ENCODE measurements around the gene TRUB2.

The TRUB2 gene

DNA sequence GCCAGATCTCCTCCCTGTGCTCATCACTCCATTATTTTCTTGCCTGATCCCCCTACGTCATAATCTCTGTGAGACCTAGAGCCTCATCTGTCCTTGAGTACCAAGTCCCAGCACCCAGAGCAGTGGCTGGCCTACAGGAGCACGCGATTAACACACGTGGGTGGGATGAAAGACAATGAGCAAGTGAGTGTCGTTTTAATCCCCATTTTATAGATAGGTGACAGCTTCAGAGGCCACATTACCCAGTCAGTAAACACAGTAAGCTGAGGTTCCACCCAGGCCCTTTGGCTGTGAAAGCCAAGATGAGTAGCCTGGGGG lies 17.3 kb downstream of the TRUB2 start:
- TF ChIP-seq, protein P1, sequence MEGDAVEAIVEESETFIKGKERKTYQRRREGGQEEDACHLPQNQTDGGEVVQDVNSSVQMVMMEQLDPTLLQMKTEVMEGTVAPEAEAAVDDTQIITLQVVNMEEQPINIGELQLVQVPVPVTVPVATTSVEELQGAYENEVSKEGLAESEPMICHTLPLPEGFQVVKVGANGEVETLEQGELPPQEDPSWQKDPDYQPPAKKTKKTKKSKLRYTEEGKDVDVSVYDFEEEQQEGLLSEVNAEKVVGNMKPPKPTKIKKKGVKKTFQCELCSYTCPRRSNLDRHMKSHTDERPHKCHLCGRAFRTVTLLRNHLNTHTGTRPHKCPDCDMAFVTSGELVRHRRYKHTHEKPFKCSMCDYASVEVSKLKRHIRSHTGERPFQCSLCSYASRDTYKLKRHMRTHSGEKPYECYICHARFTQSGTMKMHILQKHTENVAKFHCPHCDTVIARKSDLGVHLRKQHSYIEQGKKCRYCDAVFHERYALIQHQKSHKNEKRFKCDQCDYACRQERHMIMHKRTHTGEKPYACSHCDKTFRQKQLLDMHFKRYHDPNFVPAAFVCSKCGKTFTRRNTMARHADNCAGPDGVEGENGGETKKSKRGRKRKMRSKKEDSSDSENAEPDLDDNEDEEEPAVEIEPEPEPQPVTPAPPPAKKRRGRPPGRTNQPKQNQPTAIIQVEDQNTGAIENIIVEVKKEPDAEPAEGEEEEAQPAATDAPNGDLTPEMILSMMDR (IDR thresholded peaks at IDR 0.05; ENCODE audit: low read depth, low read length, missing control alignments): no peak
- DNase-seq (ENCODE audit: extremely low read depth, low read depth): no peak

DNA sequence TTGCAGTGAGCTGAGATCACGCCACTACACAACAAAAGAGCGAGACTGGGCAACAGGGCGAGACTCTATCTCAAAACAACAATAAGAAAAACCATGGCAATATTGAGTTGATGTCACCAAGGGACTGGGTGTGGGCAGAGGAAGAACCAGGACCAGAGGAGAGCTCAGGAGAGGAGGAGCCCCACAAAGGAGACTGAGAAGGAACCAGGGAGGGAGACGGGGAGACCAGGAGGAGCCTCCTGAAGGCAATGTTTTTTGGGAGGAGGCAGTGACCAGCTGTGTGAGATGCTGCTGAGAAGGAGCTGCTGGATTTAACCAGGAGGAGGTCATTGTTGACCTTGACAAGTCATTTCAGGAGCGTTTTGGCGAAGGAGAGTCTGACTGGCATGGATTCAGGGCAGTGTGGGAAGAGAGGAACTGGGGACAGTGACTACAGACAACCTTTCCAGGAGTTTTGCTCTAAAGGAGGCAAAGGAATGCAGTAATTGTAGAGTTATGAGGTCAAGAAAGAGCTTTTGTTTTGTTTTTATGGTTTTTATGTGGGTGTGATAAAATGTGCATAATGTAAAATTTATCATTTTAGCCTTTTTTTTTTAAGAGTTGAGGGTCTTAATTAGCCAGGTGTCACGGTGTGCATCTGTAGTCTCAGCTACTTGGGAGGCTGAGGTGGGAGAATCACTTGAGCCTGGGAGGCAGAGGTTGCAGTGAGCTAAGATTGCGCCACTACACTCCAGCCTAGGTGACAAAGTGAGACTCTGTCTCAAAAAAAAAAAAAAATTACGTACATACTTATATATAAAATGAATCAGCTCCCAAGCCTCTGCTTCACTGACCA lies 17.9 kb downstream of the TRUB2 start:
- no peak for DNase-seq (ENCODE audit: extremely low read depth, low read depth)
- no peak overlapping the region for H3K4me3 ChIP-seq (replicated peaks; ENCODE audit: low read depth, low read length)
- TF ChIP-seq, protein P1 (IDR thresholded peaks at IDR 0.05; ENCODE audit: low read depth, low read length, missing control alignments): no peak

More for the DNA sequence above, 17.3 kb downstream of the TRUB2 start:
- H3K4me3 ChIP-seq (replicated peaks; ENCODE audit: low read depth, low read length): no peak overlapping the region

- no peak overlapping the region for H3K4me3 ChIP-seq (replicated peaks; ENCODE audit: low read depth, low read length)
- TF ChIP-seq, protein P1 (IDR thresholded peaks at IDR 0.05; ENCODE audit: low read depth, low read length, missing control alignments): no peak
- no peak for DNase-seq (ENCODE audit: extremely low read depth, low read depth)
Observed at GRCh38 chr9:128298535-128299482, 23.4 kb downstream of the TRUB2 start.

DNA sequence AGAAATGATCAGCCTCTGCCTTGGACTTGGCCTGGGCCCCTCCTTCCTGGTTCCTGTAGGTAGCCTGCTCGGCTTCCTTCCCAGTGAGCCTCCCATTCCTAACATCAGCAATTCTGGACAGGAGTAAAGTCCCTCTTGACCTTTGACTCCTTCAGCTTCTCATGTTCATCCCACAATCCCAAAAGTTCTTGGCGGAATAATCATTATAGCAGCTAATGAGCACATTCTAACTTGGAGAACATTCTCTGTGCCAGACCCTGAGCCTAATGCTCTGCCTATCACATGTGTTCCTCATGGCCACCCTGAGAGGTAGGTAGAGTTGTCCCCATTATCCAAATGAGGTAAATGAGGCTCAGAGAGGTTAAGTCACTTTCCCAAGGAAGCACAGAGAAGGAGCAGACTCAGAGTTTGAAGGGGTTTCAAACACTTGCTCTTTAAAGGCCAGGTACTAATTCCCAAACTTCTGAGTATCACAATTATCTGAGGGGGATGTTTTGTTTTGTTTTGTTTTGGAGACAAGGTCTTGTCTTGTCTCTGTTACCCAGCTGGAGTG lies 24.9 kb downstream of the TRUB2 start:
- TF ChIP-seq, protein P1 (IDR thresholded peaks at IDR 0.05; ENCODE audit: low read depth, low read length, missing control alignments): no peak
- DNase-seq (ENCODE audit: extremely low read depth, low read depth): no peak
- H3K4me3 ChIP-seq (replicated peaks; ENCODE audit: low read depth, low read length): no peak overlapping the region

DNA sequence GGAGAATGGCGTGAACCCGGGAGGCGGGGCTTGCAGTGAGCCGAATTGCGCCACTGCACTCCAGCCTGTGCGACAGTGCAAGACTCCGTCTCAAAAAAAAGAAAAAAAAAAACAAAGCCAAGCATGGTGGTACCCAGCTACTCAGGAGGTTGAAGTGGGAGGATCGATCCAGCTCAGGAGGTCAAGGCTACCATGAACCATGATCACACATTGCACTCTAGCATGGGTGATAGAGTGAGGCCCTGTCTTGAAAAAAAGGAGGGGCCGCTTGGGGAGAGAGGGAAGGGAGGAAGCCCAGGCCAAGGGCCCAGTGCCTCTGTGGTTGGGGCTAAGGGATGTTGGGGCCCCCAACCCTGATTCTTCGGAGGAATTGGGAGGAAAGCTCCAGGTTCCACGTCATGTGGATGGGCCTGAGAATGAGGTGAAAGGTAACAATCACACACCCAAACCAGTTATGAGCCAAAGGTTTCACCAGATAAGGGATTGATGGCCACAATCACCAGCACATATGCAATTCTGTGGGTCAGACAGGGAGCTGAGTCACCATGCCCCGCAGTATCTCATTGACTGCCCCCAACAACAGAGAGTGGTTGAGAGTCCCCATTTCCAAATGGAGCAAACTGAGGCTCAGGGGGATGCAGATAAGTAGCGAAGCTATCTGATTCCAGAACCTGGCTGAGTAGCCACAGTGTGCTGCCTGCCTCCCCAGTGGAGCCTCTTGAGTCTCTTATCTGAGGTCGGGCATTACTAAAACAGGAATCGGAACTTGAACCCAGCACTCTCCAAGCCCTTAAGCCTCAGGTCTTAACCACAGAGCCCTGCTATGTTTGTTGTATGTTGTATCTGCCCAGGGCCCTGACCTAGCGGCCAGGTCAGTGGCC lies 25.7 kb downstream of the TRUB2 start:
- no peak overlapping the region for H3K4me3 ChIP-seq (replicated peaks; ENCODE audit: low read depth, low read length)
- TF ChIP-seq, protein P1 (IDR thresholded peaks at IDR 0.05; ENCODE audit: low read depth, low read length, missing control alignments): no peak
- DNase-seq (ENCODE audit: extremely low read depth, low read depth): no peak

DNA sequence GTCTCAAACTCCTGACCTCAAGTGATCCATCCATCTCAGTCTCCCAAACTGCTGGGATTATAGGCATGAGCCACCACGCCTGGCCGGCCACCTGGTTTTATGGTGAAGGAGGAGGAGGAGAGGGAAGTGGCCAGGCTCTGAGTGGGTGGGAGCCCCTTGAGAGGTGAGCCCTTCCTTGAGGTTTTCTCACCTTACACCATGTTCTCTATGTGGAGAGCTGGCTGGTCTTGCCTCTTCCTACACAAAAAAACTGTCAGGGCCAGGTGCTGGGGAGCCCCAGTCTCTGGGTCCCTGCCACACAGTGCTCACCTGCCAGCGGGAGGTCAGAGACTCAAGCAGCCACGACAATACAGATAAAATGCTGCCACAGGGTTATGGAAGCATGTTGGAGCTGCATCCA lies 28.1 kb downstream of the TRUB2 start:
- H3K4me3 ChIP-seq (replicated peaks; ENCODE audit: low read depth, low read length): no peak overlapping the region
- TF ChIP-seq, protein P1 (IDR thresholded peaks at IDR 0.05; ENCODE audit: low read depth, low read length, missing control alignments): no peak
- no peak for DNase-seq (ENCODE audit: extremely low read depth, low read depth)

Data from HFF-Myc (cell line).